ENCODE measurements around the gene RASAL2. TPM values are rescaled to one million over a fixed set of nuclear protein-coding genes. Genes with fewer than 3 reads are reported as not detected.

Gene RASAL2
- total RNA-seq, 4 donors from 2014 or later = 17.0 to 27.4 (median 20.2) TPM

DNA sequence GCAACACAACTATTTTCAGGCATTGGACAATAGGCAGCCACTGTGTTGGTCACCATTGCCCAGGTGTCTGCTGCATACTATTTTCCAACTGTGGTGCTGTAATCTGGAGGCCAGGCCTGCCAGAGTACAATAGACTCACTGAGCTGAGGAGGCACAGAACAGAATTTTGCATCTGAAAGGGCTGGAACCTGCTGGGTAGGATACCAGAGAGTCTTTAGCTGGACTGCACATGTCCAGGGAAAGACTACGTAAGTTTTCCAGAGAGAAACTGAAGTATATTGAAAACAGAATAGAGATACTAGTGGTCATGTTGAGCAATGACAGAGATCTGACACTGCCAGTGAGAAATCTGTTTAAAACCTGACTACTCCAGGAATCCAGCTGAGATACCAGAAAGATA lies 200.8 kb downstream of the RASAL2 start:
- TF ChIP-seq POLR2A (IDR thresholded peaks at IDR 0.05) = no peak
- TF ChIP-seq, protein P1, sequence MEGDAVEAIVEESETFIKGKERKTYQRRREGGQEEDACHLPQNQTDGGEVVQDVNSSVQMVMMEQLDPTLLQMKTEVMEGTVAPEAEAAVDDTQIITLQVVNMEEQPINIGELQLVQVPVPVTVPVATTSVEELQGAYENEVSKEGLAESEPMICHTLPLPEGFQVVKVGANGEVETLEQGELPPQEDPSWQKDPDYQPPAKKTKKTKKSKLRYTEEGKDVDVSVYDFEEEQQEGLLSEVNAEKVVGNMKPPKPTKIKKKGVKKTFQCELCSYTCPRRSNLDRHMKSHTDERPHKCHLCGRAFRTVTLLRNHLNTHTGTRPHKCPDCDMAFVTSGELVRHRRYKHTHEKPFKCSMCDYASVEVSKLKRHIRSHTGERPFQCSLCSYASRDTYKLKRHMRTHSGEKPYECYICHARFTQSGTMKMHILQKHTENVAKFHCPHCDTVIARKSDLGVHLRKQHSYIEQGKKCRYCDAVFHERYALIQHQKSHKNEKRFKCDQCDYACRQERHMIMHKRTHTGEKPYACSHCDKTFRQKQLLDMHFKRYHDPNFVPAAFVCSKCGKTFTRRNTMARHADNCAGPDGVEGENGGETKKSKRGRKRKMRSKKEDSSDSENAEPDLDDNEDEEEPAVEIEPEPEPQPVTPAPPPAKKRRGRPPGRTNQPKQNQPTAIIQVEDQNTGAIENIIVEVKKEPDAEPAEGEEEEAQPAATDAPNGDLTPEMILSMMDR (IDR thresholded peaks at IDR 0.05) = no peak
- TF ChIP-seq EP300 (IDR thresholded peaks at IDR 0.05) = no peak
- TF ChIP-seq POLR2AphosphoS5 (IDR thresholded peaks at IDR 0.05) = no peak
- Histone ChIP-seq H3K36me3 (no peaks in the 10 kb centered on the region), H3K4me1 (peaks cover 0 to 2% (median 0%) of the 10 kb centered on the region in 3 donors), H3K9me3 (no peaks in the 10 kb centered on the region), H3K4me3 (no peak overlapping the region), H3K27me3 (no peaks in the 10 kb centered on the region), H3K27ac (no peak overlapping the region)
- no peak for ATAC-seq
- 60 to 86% methylated on average over 1 of the region's 1 CpG for WGBS, 2 donors (ENCODE audit: low coverage in 1 of 2)

DNA sequence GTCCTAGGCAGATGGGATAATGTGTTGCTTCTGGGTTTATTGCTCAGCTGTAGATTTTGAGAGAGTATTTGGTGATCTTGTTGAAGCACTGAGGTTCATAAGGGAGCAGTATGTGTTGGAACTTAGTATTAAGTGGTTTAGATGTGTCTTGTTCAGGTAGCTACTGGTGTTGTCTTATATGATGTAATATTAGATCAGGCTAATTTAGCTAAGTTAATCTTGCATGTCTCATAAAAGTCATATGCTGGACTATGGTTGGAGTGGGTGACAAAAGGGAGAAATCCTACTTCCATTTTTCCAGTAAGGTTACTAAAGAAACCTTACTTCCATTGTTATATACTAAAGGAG lies 206.4 kb downstream of the RASAL2 start:
- no peaks in the 10 kb centered on the region for H3K9me3 ChIP-seq
- H3K27ac ChIP-seq = no peak overlapping the region
- ATAC-seq = peak; percentile 3
- H3K36me3 ChIP-seq = no peaks in the 10 kb centered on the region
- H3K4me3 ChIP-seq = no peak overlapping the region
- no peaks in the 10 kb centered on the region for H3K27me3 ChIP-seq
- no peak for TF ChIP-seq EP300 (IDR thresholded peaks at IDR 0.05)
- TF ChIP-seq POLR2AphosphoS5 (IDR thresholded peaks at IDR 0.05) = no peak
- TF ChIP-seq, protein P1 (IDR thresholded peaks at IDR 0.05) = no peak
- no peak for TF ChIP-seq POLR2A (IDR thresholded peaks at IDR 0.05)
- peaks cover 0 to 9% (median 0%) of the 10 kb centered on the region in 3 donors for H3K4me1 ChIP-seq

DNA sequence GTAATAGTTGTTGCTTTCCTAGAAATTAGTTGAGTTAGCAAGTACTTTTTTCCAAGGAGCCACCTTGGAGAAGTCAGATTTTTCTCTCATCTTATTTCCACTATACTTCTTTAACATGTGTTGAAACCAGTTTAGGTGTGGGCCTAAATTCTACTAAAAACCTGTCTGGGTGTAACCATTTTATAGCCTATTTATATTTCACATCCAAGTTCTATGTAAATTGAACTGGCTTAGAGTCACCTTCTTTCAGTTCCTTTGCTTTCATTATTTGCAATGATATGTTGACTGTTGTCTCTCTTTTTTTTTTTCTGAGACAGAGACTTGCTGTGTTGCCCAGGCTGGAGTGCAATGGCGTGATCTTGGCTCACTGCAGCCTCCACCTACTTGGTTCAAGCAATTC lies 207.2 kb downstream of the RASAL2 start:
- Histone ChIP-seq H3K9me3 (no peaks in the 10 kb centered on the region), H3K36me3 (no peaks in the 10 kb centered on the region), H3K27me3 (no peaks in the 10 kb centered on the region), H3K27ac (no peak overlapping the region), H3K4me1 (peaks cover 0 to 9% (median 0%) of the 10 kb centered on the region in 3 donors), H3K4me3 (no peak overlapping the region)
- TF ChIP-seq, protein P1 (IDR thresholded peaks at IDR 0.05) = no peak
- TF ChIP-seq POLR2AphosphoS5 (IDR thresholded peaks at IDR 0.05) (no peak), EP300 (IDR thresholded peaks at IDR 0.05) (no peak), POLR2A (IDR thresholded peaks at IDR 0.05) (no peak)
- WGBS, 2 donors (ENCODE audit: low coverage in 1 of 2) = 100% methylated on average over 1 of the region's 1 CpG
- no peak for ATAC-seq

DNA sequence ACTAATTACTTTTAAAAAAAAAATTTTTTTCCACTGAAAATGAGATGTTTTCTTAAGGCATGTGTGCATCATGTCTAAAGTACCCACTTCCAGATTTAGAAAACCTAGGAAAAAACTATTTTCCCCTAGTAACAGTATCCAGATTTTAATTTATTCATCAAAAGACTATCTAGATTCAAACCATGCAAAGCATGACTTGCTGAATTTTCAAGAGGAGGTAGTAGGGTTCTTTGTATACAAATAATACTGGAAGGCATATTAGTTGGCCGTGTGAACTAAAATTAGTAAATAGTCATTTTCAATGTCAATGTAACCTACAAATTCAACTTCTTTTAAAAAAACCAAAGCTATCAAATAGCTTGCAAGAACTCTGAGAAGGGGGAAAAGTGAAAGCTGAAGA lies 213.4 kb downstream of the RASAL2 start:
- Histone ChIP-seq H3K4me3 (no peak overlapping the region), H3K36me3 (no peaks in the 10 kb centered on the region), H3K4me1 (peaks cover 0 to 11% (median 5%) of the 10 kb centered on the region in 3 donors), H3K27ac (no peak overlapping the region), H3K9me3 (no peaks in the 10 kb centered on the region), H3K27me3 (no peaks in the 10 kb centered on the region)
- TF ChIP-seq EP300 (IDR thresholded peaks at IDR 0.05) (no peak), POLR2A (IDR thresholded peaks at IDR 0.05) (no peak), POLR2AphosphoS5 (IDR thresholded peaks at IDR 0.05) (no peak)
- TF ChIP-seq, protein P1 (IDR thresholded peaks at IDR 0.05) = no peak
- ATAC-seq = no peak
- WGBS, 2 donors (ENCODE audit: low coverage in 1 of 2) = 33 to 55% methylated on average over 1 of the region's 1 CpG

DNA sequence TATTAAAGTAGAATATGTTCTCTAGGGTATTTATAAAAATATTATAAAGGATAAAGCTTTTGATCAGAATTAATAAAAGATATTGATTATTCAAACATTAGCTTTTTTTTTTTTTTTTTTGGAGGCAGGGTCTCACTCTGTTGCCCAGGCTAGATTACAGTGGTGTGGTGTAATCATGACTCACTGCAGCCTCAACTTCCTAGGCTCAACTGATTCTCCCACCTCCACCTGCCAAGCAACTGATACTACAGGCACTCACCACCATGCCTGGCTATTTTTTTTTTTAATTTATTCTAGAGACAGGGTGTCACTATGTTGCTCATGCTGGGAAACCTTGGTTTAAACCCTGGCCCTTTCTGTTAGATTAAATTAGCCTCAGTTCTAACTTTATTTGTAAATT lies 214.5 kb downstream of the RASAL2 start:
- Histone ChIP-seq H3K9me3 (no peaks in the 10 kb centered on the region), H3K36me3 (no peaks in the 10 kb centered on the region), H3K27me3 (no peaks in the 10 kb centered on the region), H3K4me1 (peaks cover 0 to 11% (median 5%) of the 10 kb centered on the region in 3 donors), H3K4me3 (no peak overlapping the region), H3K27ac (no peak overlapping the region)
- no peak for ATAC-seq
- TF ChIP-seq, protein P1 (IDR thresholded peaks at IDR 0.05) = no peak
- TF ChIP-seq POLR2A (IDR thresholded peaks at IDR 0.05) (no peak), EP300 (IDR thresholded peaks at IDR 0.05) (no peak), POLR2AphosphoS5 (IDR thresholded peaks at IDR 0.05) (no peak)
